ENCODE data around the gene CGNL1.

CGNL1 gene

DNA sequence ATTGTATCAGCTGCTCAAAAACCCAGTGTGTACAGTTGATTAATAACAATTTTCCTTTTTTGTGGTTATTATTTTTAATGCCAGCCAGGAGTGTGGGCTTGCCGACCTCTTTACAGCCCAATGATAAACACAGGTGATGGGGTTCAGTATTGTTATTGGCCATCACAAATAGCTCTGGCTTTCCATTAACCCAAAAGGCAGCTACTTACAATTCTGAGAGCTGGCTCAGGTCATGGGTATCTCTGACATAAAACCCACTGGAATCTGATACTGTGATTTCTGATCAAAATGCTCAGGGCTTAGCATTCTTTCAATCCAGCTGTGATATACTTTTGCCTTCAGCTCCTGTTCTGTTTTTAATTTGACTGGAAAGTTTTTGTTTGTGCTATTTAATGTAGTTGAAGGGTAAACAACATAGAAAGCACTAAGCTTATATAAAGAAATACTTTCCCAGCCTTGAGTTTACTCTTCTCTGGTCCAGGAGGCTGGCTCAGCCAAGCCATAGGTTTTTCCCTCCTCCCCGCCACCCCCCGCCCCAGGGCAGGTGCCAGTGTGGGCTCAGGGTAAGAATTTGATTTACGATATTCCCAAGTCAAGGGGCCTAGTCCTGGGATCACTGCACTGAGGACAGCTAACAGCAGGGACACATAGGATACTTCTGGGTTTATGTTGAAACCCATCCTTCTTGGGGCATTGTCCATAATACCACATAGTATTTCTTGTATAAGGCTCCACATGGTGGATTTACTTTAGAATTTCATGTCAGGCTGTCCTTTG, 161.4 kb downstream of the CGNL1 start:
- peaks cover 6% of the 10 kb centered on the region for H3K9me3 ChIP-seq
- H3K36me3 ChIP-seq, result no peaks in the 10 kb centered on the region
- no peaks in the 10 kb centered on the region for H3K27me3 ChIP-seq
- H3K4me3 ChIP-seq, result no peak overlapping the region
- TF ChIP-seq Cebpa-rat (IDR thresholded peaks at IDR 0.05), result no peak
- H4K20me1 ChIP-seq, result no peaks in the 10 kb centered on the region
- no peak overlapping the region for H3K9ac ChIP-seq
- H3K27ac ChIP-seq, result no peak overlapping the region
- H3K4me2 ChIP-seq, result peak overlapping the region; percentile 51
- peaks cover 54% of the 10 kb centered on the region for H3K4me1 ChIP-seq

DNA sequence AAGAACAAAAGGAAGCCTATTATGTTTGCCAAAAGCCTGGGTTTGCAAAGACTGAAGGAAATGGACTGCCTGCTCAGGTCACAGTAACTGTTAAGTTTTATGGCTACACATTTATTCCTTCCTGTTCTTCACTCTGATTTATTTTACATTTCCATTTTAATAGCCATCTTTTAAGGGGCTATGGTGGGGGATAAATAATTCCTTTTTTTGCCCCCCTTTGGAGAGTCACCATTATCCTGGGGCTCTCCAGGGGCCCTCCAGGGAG, 161.9 kb downstream of the CGNL1 start:
- Histone ChIP-seq H3K9me3 (peaks cover 6% of the 10 kb centered on the region), H3K4me2 (no peak overlapping the region), H3K4me1 (peaks cover 49% of the 10 kb centered on the region), H3K27ac (no peak overlapping the region), H3K9ac (no peak overlapping the region), H3K36me3 (no peaks in the 10 kb centered on the region), H3K4me3 (no peak overlapping the region), H3K27me3 (no peaks in the 10 kb centered on the region), H4K20me1 (no peaks in the 10 kb centered on the region)
- TF ChIP-seq Cebpa-rat (IDR thresholded peaks at IDR 0.05), result no peak

DNA sequence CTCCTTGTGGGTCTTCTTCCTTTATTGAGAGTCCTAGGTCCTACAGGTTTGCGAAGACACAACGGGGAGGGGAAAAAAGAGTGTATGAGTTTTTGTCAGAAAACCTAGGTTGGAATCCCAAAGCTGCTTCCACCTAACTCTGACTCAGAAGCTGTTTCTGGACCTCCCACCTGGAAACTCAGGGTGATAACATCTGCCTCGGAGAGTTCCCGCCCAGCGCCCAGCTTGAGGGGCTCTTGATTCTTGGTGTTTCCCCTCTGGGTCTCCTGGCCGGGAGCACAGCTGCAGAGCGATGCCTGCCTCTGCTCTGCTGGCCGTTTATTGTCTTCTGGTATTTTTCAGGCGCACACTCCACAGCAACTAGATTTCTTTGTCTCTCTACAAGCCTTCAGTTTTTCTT, 162.5 kb downstream of the CGNL1 start:
- no peak overlapping the region for H3K4me2 ChIP-seq
- H4K20me1 ChIP-seq, result no peaks in the 10 kb centered on the region
- no peaks in the 10 kb centered on the region for H3K36me3 ChIP-seq
- H3K4me1 ChIP-seq, result peaks cover 47% of the 10 kb centered on the region
- peaks cover 6% of the 10 kb centered on the region for H3K9me3 ChIP-seq
- H3K27ac ChIP-seq, result no peak overlapping the region
- H3K4me3 ChIP-seq, result no peak overlapping the region
- TF ChIP-seq Cebpa-rat (IDR thresholded peaks at IDR 0.05), result no peak
- no peaks in the 10 kb centered on the region for H3K27me3 ChIP-seq
- no peak overlapping the region for H3K9ac ChIP-seq

DNA sequence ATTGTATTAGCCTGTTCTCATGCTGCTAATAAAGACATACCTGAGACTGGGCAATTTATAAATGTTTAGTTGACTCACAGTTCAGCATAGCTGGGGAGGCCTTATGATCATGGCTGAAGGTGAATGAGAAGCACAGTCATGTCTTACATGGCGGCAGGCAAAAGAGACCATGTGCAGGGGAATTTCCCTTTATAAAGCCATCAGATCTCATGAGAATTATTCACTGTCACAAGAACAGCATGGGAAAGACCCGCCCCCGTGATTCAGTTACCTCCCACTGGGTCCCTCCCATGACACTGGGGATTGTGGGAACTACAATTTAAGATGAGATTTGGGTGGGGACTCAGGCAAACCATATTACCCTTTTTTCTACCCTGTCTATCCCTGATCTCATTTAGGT, 163.9 kb downstream of the CGNL1 start:
- peaks cover 34% of the 10 kb centered on the region for H3K4me1 ChIP-seq
- no peak overlapping the region for H3K9ac ChIP-seq
- H3K36me3 ChIP-seq, result no peaks in the 10 kb centered on the region
- H3K27me3 ChIP-seq, result no peaks in the 10 kb centered on the region
- no peaks in the 10 kb centered on the region for H4K20me1 ChIP-seq
- H3K9me3 ChIP-seq, result peaks cover 6% of the 10 kb centered on the region
- no peak overlapping the region for H3K27ac ChIP-seq
- no peak overlapping the region for H3K4me2 ChIP-seq
- TF ChIP-seq Cebpa-rat (IDR thresholded peaks at IDR 0.05), result no peak
- no peak overlapping the region for H3K4me3 ChIP-seq

DNA sequence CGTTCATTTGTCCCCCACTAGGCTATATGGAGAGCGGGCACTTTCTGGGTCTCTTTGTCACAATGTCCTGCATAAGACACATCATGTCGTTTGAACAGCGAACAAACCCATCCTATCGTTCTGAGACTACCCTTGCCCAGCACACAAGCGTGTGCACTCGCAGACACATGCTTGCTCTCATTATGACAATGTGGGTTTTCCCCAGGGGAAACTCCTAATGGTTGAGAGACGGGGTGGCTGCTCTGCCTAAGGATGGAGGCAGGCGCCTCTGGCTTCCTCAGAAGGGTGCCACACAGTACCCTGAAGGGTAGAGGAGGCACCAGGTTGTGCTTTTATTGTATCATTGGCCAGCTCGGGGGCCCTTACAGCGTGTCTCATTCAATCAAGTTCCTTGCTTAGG, 164.4 kb downstream of the CGNL1 start:
- H3K9me3 ChIP-seq, result peaks cover 6% of the 10 kb centered on the region
- no peaks in the 10 kb centered on the region for H3K27me3 ChIP-seq
- no peaks in the 10 kb centered on the region for H3K36me3 ChIP-seq
- no peak overlapping the region for H3K4me2 ChIP-seq
- no peak overlapping the region for H3K27ac ChIP-seq
- no peak overlapping the region for H3K9ac ChIP-seq
- no peaks in the 10 kb centered on the region for H4K20me1 ChIP-seq
- TF ChIP-seq Cebpa-rat (IDR thresholded peaks at IDR 0.05), result no peak
- peaks cover 29% of the 10 kb centered on the region for H3K4me1 ChIP-seq
- H3K4me3 ChIP-seq, result no peak overlapping the region

DNA sequence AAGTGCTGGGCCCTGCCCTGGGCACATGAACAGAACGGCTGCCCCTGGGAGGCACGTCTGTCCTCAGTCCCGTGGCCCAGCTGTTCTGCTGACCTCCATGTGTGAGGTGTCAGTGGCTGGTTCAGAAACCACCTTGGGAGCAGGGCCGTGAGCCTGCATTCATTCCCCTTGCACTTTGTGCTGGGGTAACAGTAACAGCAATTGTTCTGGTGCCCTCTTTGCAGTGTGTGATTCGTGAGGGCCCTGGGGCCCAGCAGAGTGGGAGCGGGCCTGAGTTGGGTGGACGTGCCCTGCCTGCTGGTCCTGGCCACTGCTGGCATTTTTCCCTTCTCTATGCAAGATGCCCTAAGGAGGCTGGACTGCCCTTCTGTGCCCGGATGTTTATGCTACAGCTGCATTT, 165.0 kb downstream of the CGNL1 start:
- Histone ChIP-seq H3K4me2 (no peak overlapping the region), H3K27me3 (no peaks in the 10 kb centered on the region), H3K36me3 (no peaks in the 10 kb centered on the region), H4K20me1 (no peaks in the 10 kb centered on the region), H3K27ac (no peak overlapping the region), H3K4me1 (peaks cover 25% of the 10 kb centered on the region), H3K4me3 (no peak overlapping the region), H3K9ac (no peak overlapping the region), H3K9me3 (peaks cover 6% of the 10 kb centered on the region)
- TF ChIP-seq Cebpa-rat (IDR thresholded peaks at IDR 0.05), result no peak

- no peak overlapping the region for H3K4me2 ChIP-seq
- no peak overlapping the region for H3K27ac ChIP-seq
- no peak for TF ChIP-seq Cebpa-rat (IDR thresholded peaks at IDR 0.05)
- no peak overlapping the region for H3K4me3 ChIP-seq
- H4K20me1 ChIP-seq, result no peaks in the 10 kb centered on the region
- H3K36me3 ChIP-seq, result no peaks in the 10 kb centered on the region
- H3K4me1 ChIP-seq, result peaks cover 18% of the 10 kb centered on the region
- H3K9me3 ChIP-seq, result peaks cover 6% of the 10 kb centered on the region
- no peaks in the 10 kb centered on the region for H3K27me3 ChIP-seq
- H3K9ac ChIP-seq, result no peak overlapping the region
These were observed 165.7 kb downstream of the CGNL1 start for GRCh38 chr15:57541805-57542504.

DNA sequence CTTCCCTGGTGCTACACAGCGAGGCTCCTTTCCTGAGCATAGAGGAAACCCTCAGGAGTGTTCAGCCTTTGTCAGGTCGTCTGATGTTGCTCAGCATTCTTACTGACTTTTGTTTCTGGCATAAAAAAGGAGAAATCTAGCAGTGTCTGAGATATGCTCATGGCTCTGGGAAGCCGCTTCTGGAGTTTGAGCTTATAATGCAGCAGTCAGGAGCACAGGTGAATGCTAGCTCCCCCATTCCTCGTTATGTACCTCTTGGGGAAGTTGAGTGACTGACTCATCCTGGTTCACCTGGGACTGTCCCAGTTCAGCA, 166.2 kb downstream of the CGNL1 start:
- no peaks in the 10 kb centered on the region for H3K27me3 ChIP-seq
- no peak overlapping the region for H3K4me2 ChIP-seq
- peaks cover 13% of the 10 kb centered on the region for H3K4me1 ChIP-seq
- H4K20me1 ChIP-seq, result no peaks in the 10 kb centered on the region
- no peak overlapping the region for H3K27ac ChIP-seq
- H3K9me3 ChIP-seq, result peaks cover 6% of the 10 kb centered on the region
- no peak for TF ChIP-seq Cebpa-rat (IDR thresholded peaks at IDR 0.05)
- H3K9ac ChIP-seq, result no peak overlapping the region
- no peaks in the 10 kb centered on the region for H3K36me3 ChIP-seq
- no peak overlapping the region for H3K4me3 ChIP-seq

DNA sequence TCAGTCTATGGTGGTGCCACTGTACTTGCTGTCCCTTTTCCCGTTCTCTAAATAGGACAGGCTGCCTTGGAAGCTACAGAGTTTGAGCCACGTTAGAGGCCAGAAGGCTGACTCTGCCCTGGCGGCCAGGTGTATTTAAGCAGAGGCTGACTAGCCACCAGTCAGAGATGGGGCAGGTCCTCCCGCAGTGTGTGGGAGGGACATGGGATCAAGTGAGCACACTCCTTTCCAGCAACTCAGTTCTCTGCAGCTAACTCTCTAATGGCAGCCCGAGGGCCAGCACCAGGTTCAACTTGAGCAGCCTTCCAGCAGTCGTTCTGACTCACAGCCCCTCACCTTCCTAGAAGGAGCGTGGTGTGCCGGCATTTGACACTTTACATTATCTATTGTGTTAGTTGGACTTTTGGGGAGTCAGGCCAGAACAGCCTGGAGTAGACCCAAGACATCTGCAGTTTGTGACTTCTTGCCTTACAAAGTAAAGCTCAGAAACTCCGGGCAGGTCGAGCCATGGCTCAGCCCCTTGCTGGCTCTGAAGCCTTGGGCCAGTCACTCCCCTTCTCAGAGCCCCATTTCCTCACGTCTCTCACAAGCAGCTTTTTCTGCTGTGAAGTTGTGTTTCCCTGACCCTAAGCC, 168.7 kb downstream of the CGNL1 start:
- no peaks in the 10 kb centered on the region for H4K20me1 ChIP-seq
- no peak overlapping the region for H3K9ac ChIP-seq
- no peaks in the 10 kb centered on the region for H3K36me3 ChIP-seq
- peaks cover 6% of the 10 kb centered on the region for H3K9me3 ChIP-seq
- H3K4me3 ChIP-seq, result no peak overlapping the region
- H3K27me3 ChIP-seq, result no peaks in the 10 kb centered on the region
- H3K27ac ChIP-seq, result no peak overlapping the region
- H3K4me2 ChIP-seq, result no peak overlapping the region
- peaks cover 5% of the 10 kb centered on the region for H3K4me1 ChIP-seq
- no peak for TF ChIP-seq Cebpa-rat (IDR thresholded peaks at IDR 0.05)

- H3K4me1 ChIP-seq, result peaks cover 5% of the 10 kb centered on the region
- H3K36me3 ChIP-seq, result no peaks in the 10 kb centered on the region
- no peak overlapping the region for H3K4me2 ChIP-seq
- no peak for TF ChIP-seq Cebpa-rat (IDR thresholded peaks at IDR 0.05)
- H3K9me3 ChIP-seq, result no peaks in the 10 kb centered on the region
- no peak overlapping the region for H3K4me3 ChIP-seq
- no peaks in the 10 kb centered on the region for H4K20me1 ChIP-seq
- H3K9ac ChIP-seq, result no peak overlapping the region
- H3K27me3 ChIP-seq, result no peaks in the 10 kb centered on the region
- no peak overlapping the region for H3K27ac ChIP-seq
These were observed 169.7 kb downstream of the CGNL1 start for GRCh38 chr15:57545995-57546394.
